ENCODE results near the gene SLC44A2.

GRCh38 chr19:10685210-10685609, 59.9 kb downstream of the SLC44A2 start:
- TF ChIP-seq POLR2A (IDR thresholded peaks at IDR 0.05; ENCODE audit: low read length) (no peak), GATA1 (IDR thresholded peaks at IDR 0.05; ENCODE audit: low read depth, low read length) (no peak)

Measured in erythroblast (primary cell).